ENCODE data around the gene ABTB2.

ABTB2 gene

GRCh38 chr11:34358258-34358727 lies 483 bp upstream of the ABTB2 start:
- peak overlapping the region; percentile 40 for H3K27ac ChIP-seq (replicated peaks)
- TF ChIP-seq CTCF (IDR thresholded peaks at IDR 0.05; ENCODE audit: insufficient read depth, low read length), result no peak
- TF ChIP-seq GABPA (IDR thresholded peaks at IDR 0.05; ENCODE audit: low read depth), result no peak
- no peak for TF ChIP-seq SPI1 (IDR thresholded peaks at IDR 0.05; ENCODE audit: borderline replicate concordance, low read depth)
- TF ChIP-seq REST (IDR thresholded peaks at IDR 0.05; ENCODE audit: insufficient replicate concordance, low read depth), result no peak
- TF ChIP-seq POLR2AphosphoS5 (IDR thresholded peaks at IDR 0.05; ENCODE audit: low read depth), result 0 out of 2 replicates have a peak, but pooled peaks have one; percentile 8
- no peaks in the 10 kb centered on the region for H3K27me3 ChIP-seq (ENCODE audit: insufficient read depth, poor library complexity, severe bottlenecking)
- H3K4me3 ChIP-seq (replicated peaks; ENCODE audit: insufficient read depth, low read length), result peak overlapping the region; percentile 58
- peak; percentile 52 to 60 for DNase-seq (ENCODE audit: low read depth in 1 of 2, low spot score in 1 of 2)

- Histone ChIP-seq H3K27me3 (ENCODE audit: insufficient read depth, poor library complexity, severe bottlenecking) (no peaks in the 10 kb centered on the region), H3K27ac (replicated peaks) (peak overlapping the region; percentile 19; the same call in 1 of the 2 replicates), H3K4me3 (replicated peaks; ENCODE audit: insufficient read depth, low read length) (peak overlapping the region; percentile 56)
- DNase-seq (ENCODE audit: low read depth in 1 of 2, low spot score in 1 of 2), result peak; percentile 45 to 53
- TF ChIP-seq REST (IDR thresholded peaks at IDR 0.05; ENCODE audit: insufficient replicate concordance, low read depth) (no peak), GABPA (IDR thresholded peaks at IDR 0.05; ENCODE audit: low read depth) (no peak), CTCF (IDR thresholded peaks at IDR 0.05; ENCODE audit: insufficient read depth, low read length) (no peak), SPI1 (IDR thresholded peaks at IDR 0.05; ENCODE audit: borderline replicate concordance, low read depth) (no peak), POLR2AphosphoS5 (IDR thresholded peaks at IDR 0.05; ENCODE audit: low read depth) (no peak)
Observed at GRCh38 chr11:34356913-34357700, 703 bp downstream of the ABTB2 start.

- TF ChIP-seq SPI1 (IDR thresholded peaks at IDR 0.05; ENCODE audit: borderline replicate concordance, low read depth), result no peak
- no peak for TF ChIP-seq REST (IDR thresholded peaks at IDR 0.05; ENCODE audit: insufficient replicate concordance, low read depth)
- TF ChIP-seq GABPA (IDR thresholded peaks at IDR 0.05; ENCODE audit: low read depth), result no peak
- no peak for TF ChIP-seq CTCF (IDR thresholded peaks at IDR 0.05; ENCODE audit: insufficient read depth, low read length)
- TF ChIP-seq POLR2AphosphoS5 (IDR thresholded peaks at IDR 0.05; ENCODE audit: low read depth), result no peak
- DNase-seq (ENCODE audit: low read depth in 1 of 2, low spot score in 1 of 2), result no peak
- H3K27me3 ChIP-seq (ENCODE audit: insufficient read depth, poor library complexity, severe bottlenecking), result no peaks in the 10 kb centered on the region
- H3K4me3 ChIP-seq (replicated peaks; ENCODE audit: insufficient read depth, low read length), result peak overlapping the region; percentile 56
- no peak overlapping the region for H3K27ac ChIP-seq (replicated peaks)
Observed at GRCh38 chr11:34356576-34356912, 1.3 kb downstream of the ABTB2 start.
